OCI-LY7 (cell line): ENCODE measurements around the gene ZDHHC5. TPM values are rescaled to one million over a fixed set of nuclear protein-coding genes. Genes with fewer than 3 reads are reported as not detected.

ENCODE experiments used
- BruUV-seq: library from RNA; stranded (reverse); fragments of 400-500 nt; replicated peaks from 2 replicates; lab custom pipeline; 2021; lab: Mats Ljungman, UMichigan
- CTCF ChIA-PET: fragments of 300-600 bp; sonication (Branson Sonifier 250); formaldehyde crosslinking; loops from one replicate; lab custom pipeline; 2022; ENCODE audit warnings: antibody characterized with exemption; ENCODE audit not compliant: unreplicated experiment; lab: Charles Lee
- POLR2A ChIA-PET: fragments of 300-600 bp; sonication (Branson Sonifier 250); formaldehyde crosslinking; loops from one replicate; lab custom pipeline; 2022; ENCODE audit warnings: antibody characterized with exemption; lab: Charles Lee
- DNase-seq: peaks from one replicate; pipeline ENCODE4 v3.0.0-alpha.2; 2015; ENCODE audit warnings: low spot score
- H2AFZ ChIP-seq: fragments of 200-600 bp; sonication (generic), shearing (Covaris generic); 2 replicates; pipeline ENCODE4 v1.6.1; 2014; ENCODE audit warnings: mild to moderate bottlenecking, antibody characterized with exemption, low read length, moderate library complexity
- H3K27ac ChIP-seq: fragments of 200-600 bp; sonication (generic); 2 replicates; pipeline ENCODE4 v1.5.1; 2014; ENCODE audit warnings: mixed run types, low read depth, mild to moderate bottlenecking, moderate library complexity, low read length, inconsistent platforms; ENCODE audit not compliant: poor library complexity, severe bottlenecking
- H3K36me3 ChIP-seq: fragments of 200-600 bp; sonication (generic); 2 replicates; pipeline ENCODE4 v1.6.1; 2014; ENCODE audit warnings: mild to moderate bottlenecking, antibody characterized with exemption, low read length, moderate library complexity, mixed read lengths; ENCODE audit not compliant: insufficient read depth
- H3K4me1 ChIP-seq: fragments of 200-600 bp; sonication (generic); 2 replicates; pipeline ENCODE4 v1.5.1; 2014; ENCODE audit warnings: mild to moderate bottlenecking, low read length; ENCODE audit not compliant: insufficient read depth, poor library complexity, severe bottlenecking
- H3K4me2 ChIP-seq: fragments of 200-600 bp; sonication (generic); 2 replicates; pipeline ENCODE4 v1.6.1; 2014; ENCODE audit warnings: mild to moderate bottlenecking, low read length
- H3K4me3 ChIP-seq: fragments of 200-600 bp; sonication (generic); 2 replicates; pipeline ENCODE4 v1.5.1; 2014; ENCODE audit warnings: mild to moderate bottlenecking, low read depth, low read length; ENCODE audit not compliant: poor library complexity, severe bottlenecking
- H3K79me2 ChIP-seq: fragments of 200-600 bp; sonication (generic); 2 replicates; pipeline ENCODE4 v1.6.1; 2016; ENCODE audit warnings: low read depth, mild to moderate bottlenecking, low read length, moderate library complexity, mixed read lengths; ENCODE audit not compliant: insufficient read depth
- H3K9me2 ChIP-seq: fragments of 200-600 bp; sonication (generic); 2 replicates; pipeline ENCODE4 v1.6.1; 2016; ENCODE audit warnings: mild to moderate bottlenecking, low read length, mixed read lengths; ENCODE audit not compliant: insufficient read depth
- H3K9me3 ChIP-seq: fragments of 200-600 bp; sonication (generic); 2 replicates; pipeline ENCODE4 v1.6.1; 2014; ENCODE audit warnings: mild to moderate bottlenecking, mixed run types, low read length, mixed read lengths
- H4K20me1 ChIP-seq: fragments of 200-600 bp; sonication (generic); 2 replicates; pipeline ENCODE4 v1.6.1; 2014; ENCODE audit warnings: mild to moderate bottlenecking, antibody characterized with exemption, low read length, moderate library complexity, mixed read lengths; ENCODE audit not compliant: insufficient read depth
- EZH2phosphoT487 ChIP-seq: fragments of 200-600 bp; sonication (generic); IDR thresholded peaks from 2 replicates; pipeline ENCODE4 v1.6.1; 2018; ENCODE audit warnings: low read depth, borderline replicate concordance, mild to moderate bottlenecking, mixed run types, antibody characterized with exemption, low read length, moderate library complexity, mixed read lengths
- intact Hi-C: fragments of 100-400 bp; cut with micrococcal nuclease; formaldehyde crosslinking; loops from one replicate; pipeline ENCODE4 v1.10.0; 2022; ENCODE audit not compliant: unreplicated experiment
- total RNA-seq, 2 experiments: library from RNA; depleted of rRNA in 1 of 2; stranded (reverse); fragments of >200 nt in 1 of 2; shearing (Covaris generic) in 1 of 2; gene quantifications; 2 replicates each; pipeline ENCODE4 v1.2.3, GENCODE V29; 2014 to 2022
- TF ChIP-seq, protein P1 (sequence below): fragments of 200-600 bp; sonication (generic); conservative IDR thresholded peaks from 2 replicates; pipeline ENCODE4 v1.5.1; 2014; ENCODE audit warnings: mild to moderate bottlenecking, antibody characterized with exemption, low read length, moderate library complexity, mixed read lengths

Gene ZDHHC5
- total RNA-seq, 2 experiments from 2014 or later = 27.5 to 57.4 TPM

GRCh38 chr11:57668434-57668782 lies 494 bp downstream of the ZDHHC5 start:
- Histone ChIP-seq H4K20me1 (peaks cover 37% of the 10 kb centered on the region), H2AFZ (peak overlapping the region; percentile 56; the same call in 1 of the 2 replicates), H3K36me3 (peaks cover 33% of the 10 kb centered on the region), H3K4me1 (peaks cover 23% of the 10 kb centered on the region), H3K9me2 (no peaks in the 10 kb centered on the region), H3K4me2 (peak overlapping the region; percentile 93), H3K79me2 (peaks cover 53% of the 10 kb centered on the region), H3K4me3 (peak overlapping the region; percentile 94), H3K9me3 (no peaks in the 10 kb centered on the region), H3K27ac (peak overlapping the region; percentile 88)
- no peak for TF ChIP-seq EZH2phosphoT487
- TF ChIP-seq, protein P1, sequence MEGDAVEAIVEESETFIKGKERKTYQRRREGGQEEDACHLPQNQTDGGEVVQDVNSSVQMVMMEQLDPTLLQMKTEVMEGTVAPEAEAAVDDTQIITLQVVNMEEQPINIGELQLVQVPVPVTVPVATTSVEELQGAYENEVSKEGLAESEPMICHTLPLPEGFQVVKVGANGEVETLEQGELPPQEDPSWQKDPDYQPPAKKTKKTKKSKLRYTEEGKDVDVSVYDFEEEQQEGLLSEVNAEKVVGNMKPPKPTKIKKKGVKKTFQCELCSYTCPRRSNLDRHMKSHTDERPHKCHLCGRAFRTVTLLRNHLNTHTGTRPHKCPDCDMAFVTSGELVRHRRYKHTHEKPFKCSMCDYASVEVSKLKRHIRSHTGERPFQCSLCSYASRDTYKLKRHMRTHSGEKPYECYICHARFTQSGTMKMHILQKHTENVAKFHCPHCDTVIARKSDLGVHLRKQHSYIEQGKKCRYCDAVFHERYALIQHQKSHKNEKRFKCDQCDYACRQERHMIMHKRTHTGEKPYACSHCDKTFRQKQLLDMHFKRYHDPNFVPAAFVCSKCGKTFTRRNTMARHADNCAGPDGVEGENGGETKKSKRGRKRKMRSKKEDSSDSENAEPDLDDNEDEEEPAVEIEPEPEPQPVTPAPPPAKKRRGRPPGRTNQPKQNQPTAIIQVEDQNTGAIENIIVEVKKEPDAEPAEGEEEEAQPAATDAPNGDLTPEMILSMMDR = no peak
- ChIA-PET CTCF (interaction anchor here (1.3 to 1.4 kb wide), 2 partner anchors 27 to 175 kb away, joined by 3 to 4 read pairs; no protein-coding TSS in a partner anchor), POLR2A (interaction anchor here (0.5 kb wide), 1 partner anchor 29 kb away, joined by 4 read pairs; no protein-coding TSS in a partner anchor)
- DNase-seq = peak; percentile 62
- intact Hi-C loops = loop anchor here (5.0 kb wide), 3 partner anchors 156 to 909 kb away; partner anchors contain the start of genes LPXN and ZFP91
- BruUV-seq = no TSS peak

DNA sequence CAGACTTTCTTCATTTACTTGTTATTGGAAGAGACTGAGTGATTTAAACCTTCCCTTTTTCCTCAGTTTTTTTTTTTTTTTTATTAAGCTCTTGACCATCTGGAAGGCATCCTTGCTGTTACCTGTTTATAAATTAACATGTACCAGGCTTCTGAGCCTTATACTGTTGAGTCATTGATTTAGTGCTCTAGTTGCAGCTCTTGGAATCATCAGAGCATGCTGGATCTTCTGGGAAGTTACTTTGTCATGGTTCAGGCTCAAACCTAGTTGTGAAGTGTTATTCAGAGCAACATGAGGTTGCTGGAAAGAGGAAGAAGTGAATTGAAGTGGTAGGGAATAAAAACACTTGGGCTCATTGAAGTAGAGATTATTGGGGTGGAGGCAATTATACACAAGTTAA lies 6.3 kb downstream of the ZDHHC5 start:
- CTCF ChIA-PET = no interaction called here
- Histone ChIP-seq H2AFZ (no peak overlapping the region), H3K4me3 (no peak overlapping the region), H3K9me2 (no peaks in the 10 kb centered on the region), H3K4me2 (no peak overlapping the region), H4K20me1 (peaks cover 30% of the 10 kb centered on the region), H3K79me2 (peaks cover 95% of the 10 kb centered on the region), H3K27ac (no peak overlapping the region), H3K9me3 (no peaks in the 10 kb centered on the region), H3K36me3 (peaks cover 83% of the 10 kb centered on the region), H3K4me1 (peaks cover 17% of the 10 kb centered on the region)
- no peak for TF ChIP-seq EZH2phosphoT487
- TF ChIP-seq, protein P1 = no peak
- BruUV-seq = no TSS peak
- POLR2A ChIA-PET = interaction anchor here (0.6 to 2.0 kb wide), 3 partner anchors 27 to 45 kb away, joined by 3 to 13 read pairs (median 3); no protein-coding TSS in a partner anchor
- intact Hi-C loops = no loop called here
- DNase-seq = no peak
